HG03060 (cell line): ENCODE results near the gene ISLR.

Experiments
- ATAC-seq: cut with Tn5 transposase; IDR thresholded peaks from one replicate; pipeline ENCODE4 v1.9.1; 2021; ENCODE audit warnings: low read depth, moderate number of reproducible peaks; ENCODE audit not compliant: unreplicated experiment

Gene ISLR, protein sequence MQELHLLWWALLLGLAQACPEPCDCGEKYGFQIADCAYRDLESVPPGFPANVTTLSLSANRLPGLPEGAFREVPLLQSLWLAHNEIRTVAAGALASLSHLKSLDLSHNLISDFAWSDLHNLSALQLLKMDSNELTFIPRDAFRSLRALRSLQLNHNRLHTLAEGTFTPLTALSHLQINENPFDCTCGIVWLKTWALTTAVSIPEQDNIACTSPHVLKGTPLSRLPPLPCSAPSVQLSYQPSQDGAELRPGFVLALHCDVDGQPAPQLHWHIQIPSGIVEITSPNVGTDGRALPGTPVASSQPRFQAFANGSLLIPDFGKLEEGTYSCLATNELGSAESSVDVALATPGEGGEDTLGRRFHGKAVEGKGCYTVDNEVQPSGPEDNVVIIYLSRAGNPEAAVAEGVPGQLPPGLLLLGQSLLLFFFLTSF

DNA sequence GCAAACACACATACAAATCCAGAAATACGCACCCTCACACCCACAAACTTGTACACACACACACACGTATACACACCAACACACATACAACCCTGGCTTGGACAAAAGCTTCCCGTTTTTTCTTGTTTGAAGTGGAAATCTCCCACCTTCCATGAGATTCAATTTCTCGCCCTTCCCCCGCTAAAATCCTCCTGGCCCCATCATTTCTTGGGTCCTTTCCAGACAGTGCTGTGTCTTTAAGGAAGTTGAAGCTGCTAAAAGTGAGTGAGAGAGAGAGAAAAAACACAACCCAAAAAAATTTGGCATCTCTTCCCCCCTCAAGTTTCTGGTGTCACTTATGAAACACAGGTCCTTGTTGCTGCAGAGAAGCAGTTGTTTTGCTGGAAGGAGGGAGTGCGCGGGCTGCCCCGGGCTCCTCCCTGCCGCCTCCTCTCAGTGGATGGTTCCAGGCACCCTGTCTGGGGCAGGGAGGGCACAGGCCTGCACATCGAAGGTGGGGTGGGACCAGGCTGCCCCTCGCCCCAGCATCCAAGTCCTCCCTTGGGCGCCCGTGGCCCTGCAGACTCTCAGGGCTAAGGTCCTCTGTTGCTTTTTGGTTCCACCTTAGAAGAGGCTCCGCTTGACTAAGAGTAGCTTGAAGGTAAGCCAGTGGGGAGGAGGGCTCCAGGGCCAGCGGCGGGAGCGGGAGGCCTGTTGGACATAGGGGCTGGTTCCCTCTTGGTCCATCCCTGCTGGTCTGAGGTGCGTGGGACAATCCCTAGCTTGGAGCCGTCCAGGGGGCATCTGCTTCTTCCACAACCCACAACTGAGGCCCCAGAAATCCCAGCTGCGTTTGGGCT lies at the start of gene ISLR:
ISLR (plus strand) TSS at position 331 of the 839 bp plus-strand sequence. CDS start 1,149 bp downstream, outside the sequence.
- no peak for ATAC-seq

DNA sequence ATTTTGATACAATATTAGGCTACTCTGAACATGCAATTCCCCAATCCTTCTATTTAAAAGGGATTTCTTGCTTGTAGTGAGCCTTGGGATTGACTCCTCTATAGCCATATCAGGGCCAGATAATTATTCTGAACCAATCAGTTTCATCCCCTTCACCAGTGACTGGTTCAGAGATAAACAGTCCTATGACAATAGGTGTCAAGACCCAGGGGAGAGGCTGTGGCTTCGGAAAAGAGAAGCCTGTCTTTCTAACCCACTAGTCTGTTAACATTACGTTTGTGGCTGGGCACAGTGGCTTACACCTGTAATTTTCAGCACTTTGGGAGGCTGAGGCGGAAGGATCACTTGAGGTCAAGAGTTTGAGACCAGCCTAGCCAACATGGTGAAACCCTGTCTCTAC lies 49.3 kb upstream of the ISLR start:
- no peak for ATAC-seq

DNA sequence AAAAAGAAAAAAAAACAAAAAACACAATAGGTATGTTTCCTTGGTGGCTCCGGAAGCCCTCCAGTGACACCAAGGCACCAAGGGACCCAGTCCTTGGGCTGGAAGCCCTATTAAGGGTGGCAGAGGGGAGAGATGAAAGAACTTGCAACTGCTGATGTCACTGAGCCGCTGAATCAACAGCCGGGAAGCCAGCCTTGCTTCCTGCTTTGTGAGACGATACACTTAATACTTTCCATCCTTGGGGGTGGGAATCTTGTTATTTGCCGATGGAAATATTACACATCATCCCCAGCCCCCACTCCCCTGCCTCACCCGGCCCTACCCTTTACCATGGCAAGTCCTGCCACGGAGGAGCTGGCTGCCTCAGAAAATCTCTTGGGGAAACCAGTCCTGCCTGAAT lies 48.8 kb upstream of the ISLR start:
- no peak for ATAC-seq

- no peak for ATAC-seq
These were observed 46.1 kb upstream of the ISLR start for GRCh38 chr15:74127255-74127953.

- ATAC-seq = no peak
These were observed 45.3 kb upstream of the ISLR start for GRCh38 chr15:74127954-74128784.

DNA sequence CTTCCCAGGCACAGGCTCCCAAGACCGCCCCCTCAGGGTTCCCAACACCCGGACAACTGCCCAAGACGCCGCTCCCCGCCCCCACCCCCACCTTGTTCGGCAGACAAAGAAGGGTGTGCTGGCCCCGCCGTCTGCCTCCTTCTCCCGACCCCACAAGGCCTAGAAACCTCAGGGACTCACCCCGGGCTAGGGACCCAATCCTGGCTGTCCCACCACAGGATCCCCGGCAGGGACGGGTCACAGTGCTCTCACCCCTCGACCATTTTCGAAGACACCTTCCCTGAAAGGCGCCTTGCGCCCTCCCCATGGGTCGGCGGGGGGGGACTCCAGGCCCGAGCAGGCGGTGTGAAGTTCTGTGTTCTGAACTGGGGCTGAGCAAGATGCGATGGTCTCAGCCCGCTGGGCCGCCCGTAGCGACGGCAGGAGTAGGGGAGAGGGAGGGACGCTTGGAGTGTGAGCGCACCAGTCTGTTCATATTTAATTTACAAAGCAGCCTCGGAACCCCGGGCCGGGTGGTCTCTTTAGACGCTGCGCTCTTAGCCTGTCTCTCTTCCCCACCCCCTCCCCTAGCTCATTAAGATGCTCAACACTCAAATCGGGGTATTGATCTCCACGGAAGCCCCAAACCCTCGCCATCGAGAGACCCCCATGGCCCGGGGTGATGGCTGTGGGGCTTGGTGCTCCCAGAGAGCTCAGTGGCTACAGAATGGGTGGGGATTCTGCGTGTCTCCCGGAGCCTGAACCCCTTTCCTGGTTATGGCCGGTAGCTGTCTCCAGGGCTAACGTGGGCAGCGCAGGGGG lies 44.5 kb upstream of the ISLR start:
- no peak for ATAC-seq

- no peak for ATAC-seq
These were observed 43.8 kb upstream of the ISLR start for GRCh38 chr15:74129586-74130154.

DNA sequence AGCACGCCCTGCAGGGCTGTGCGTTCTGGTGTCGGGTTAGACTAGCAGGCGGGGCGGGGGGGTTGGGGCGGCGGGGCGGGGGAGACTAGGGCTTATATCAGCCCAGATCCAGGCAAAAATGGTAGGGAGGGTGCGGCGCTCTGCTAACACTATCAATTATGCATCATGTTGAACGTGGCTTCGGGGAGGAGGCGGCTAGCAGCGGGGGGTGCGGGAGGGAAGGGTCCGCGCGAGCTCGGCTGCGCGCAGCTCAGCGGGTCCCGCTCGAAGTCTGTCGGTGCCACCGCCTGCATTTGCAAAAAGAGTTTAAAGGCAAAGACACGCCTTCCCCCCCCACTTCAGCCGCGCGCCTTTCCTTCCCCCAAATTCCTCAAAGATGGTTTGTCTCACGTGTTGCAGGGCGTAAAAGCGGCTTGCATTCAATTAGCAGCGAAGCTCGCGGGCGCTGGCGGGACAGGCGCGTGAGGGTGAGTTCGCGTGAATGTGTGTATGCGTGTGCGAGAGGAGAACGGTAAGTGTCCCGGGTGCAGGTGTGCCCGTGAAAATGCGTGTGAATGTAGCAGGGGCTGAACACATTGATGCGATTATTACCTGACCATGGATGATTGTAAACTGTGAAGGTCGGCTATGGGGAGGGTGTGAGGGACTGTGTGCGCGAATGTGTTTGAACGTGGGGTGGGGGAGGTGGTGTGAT lies 43.2 kb upstream of the ISLR start, which contains the start of gene ISLR2:
ISLR2 (plus strand) TSS at position 432 of the 694 bp plus-strand sequence. CDS start 2,169 bp downstream, outside the sequence.
- ATAC-seq = no peak

DNA sequence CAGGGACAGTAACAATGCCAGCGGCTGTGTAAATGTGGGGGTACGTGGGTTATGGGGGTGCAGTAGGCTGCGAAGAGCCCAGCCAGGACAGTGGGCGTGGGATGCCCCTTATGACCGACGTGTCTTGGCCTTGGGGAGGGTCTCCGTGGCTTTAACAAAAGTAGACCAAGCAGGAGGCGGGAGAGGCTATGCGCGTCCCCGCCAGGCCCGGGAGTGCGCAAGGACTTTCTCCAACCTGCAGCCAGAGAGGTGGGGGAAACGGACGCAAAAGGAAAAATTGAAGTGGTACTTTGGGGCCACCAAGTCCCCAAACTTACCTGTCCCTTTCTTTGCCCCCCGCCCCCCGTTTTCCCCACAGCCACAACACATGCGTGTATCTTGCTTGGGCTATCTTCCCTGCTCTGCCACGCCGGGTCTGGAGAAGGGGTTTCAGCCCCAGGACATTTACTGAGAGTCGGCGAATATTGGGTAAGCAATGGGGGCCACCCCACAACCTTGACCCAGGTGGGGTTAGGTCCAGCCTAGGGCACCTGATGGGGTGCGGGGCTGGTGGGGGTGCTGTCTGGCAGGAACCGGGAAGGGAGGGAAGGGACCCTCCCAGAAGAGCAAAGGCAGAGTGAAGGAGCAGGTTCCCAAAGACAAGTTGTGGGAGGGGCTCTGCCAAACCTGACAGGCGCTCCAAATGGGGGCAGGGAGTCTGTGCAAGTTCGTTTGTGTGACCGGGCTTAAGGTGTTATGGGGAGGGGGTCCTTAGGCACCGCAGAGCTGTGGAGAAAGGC lies 42.5 kb upstream of the ISLR start:
- no peak for ATAC-seq

- ATAC-seq = no peak
These were observed 41.7 kb upstream of the ISLR start for GRCh38 chr15:74131628-74132413.

GRCh38 chr15:74132681-74133651 lies 40.5 kb upstream of the ISLR start:
- no peak for ATAC-seq

DNA sequence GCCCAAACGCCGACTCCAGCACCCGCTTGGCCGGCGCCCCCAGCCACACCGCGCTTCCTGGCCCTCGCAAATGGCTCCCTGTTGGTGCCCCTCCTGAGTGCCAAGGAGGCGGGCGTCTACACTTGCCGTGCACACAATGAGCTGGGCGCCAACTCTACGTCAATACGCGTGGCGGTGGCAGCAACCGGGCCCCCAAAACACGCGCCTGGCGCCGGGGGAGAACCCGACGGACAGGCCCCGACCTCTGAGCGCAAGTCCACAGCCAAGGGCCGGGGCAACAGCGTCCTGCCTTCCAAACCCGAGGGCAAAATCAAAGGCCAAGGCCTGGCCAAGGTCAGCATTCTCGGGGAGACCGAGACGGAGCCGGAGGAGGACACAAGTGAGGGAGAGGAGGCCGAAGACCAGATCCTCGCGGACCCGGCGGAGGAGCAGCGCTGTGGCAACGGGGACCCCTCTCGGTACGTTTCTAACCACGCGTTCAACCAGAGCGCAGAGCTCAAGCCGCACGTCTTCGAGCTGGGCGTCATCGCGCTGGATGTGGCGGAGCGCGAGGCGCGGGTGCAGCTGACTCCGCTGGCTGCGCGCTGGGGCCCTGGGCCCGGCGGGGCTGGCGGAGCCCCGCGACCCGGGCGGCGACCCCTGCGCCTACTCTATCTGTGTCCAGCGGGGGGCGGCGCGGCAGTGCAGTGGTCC lies 39.7 kb upstream of the ISLR start:
- no peak for ATAC-seq

GRCh38 chr15:74134387-74135027 lies 39.0 kb upstream of the ISLR start:
- no peak for ATAC-seq

- ATAC-seq = no peak
These were observed 38.4 kb upstream of the ISLR start for GRCh38 chr15:74135041-74135565.

DNA sequence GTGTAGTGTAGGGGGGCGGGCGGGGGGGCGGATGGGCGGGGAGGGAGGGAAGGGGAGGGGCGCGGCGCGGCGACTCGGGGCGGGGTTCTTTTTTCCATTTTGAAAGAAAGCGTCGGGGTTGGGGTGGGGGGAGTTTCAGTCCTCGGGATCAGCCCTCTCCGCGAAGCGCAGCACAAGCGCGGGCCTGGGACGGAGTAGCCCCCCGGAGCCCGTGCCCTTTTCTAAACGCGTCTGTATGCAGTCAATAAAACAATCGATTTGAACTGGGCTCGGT lies 37.0 kb upstream of the ISLR start:
- no peak for ATAC-seq
